Esophagus muscularis mucosa (tissue), 3 donors: ENCODE data around the gene SHTN1.

Experiments used
- POLR2AphosphoS5 ChIP-seq, 2 donors: sonication (generic); formaldehyde crosslinking; IDR thresholded peaks; one replicate each; pipeline ENCODE4 v1.6.1; 2017; ENCODE audit warnings: antibody characterized with exemption in 2 of 2
- TF ChIP-seq, protein P1 (sequence below), 3 experiments: fragments of 200-600 bp in 2 of 3; fragments of 450-650 bp in 1 of 3; sonication (generic) in 2 of 3; IDR thresholded peaks; one replicate each; pipeline ENCODE4 v1.5.1; 2017 to 2019; ENCODE audit warnings: antibody characterized with exemption in 3 of 3, mild to moderate bottlenecking in 2 of 3, moderate library complexity in 1 of 3

DNA sequence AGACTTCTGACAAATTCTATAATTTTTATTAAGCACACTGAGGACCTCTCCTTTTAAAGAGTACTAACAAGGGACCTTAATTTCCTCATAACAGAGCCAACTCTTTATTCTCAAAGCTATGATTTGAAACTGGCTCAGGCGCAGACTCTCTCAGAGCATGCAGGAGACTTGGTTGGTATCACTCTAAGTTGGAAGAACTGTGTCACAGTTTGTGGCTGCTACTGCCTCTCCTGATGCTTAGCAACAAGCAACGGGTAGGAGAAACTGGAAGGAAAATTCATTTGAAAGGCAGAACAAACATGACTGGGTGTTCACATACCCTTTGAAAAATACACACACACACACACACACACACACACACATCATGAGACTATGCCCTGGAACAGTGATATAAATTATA is 122.3 kb downstream of the SHTN1 start:
- TF ChIP-seq, protein P1, sequence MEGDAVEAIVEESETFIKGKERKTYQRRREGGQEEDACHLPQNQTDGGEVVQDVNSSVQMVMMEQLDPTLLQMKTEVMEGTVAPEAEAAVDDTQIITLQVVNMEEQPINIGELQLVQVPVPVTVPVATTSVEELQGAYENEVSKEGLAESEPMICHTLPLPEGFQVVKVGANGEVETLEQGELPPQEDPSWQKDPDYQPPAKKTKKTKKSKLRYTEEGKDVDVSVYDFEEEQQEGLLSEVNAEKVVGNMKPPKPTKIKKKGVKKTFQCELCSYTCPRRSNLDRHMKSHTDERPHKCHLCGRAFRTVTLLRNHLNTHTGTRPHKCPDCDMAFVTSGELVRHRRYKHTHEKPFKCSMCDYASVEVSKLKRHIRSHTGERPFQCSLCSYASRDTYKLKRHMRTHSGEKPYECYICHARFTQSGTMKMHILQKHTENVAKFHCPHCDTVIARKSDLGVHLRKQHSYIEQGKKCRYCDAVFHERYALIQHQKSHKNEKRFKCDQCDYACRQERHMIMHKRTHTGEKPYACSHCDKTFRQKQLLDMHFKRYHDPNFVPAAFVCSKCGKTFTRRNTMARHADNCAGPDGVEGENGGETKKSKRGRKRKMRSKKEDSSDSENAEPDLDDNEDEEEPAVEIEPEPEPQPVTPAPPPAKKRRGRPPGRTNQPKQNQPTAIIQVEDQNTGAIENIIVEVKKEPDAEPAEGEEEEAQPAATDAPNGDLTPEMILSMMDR (IDR thresholded peaks at IDR 0.05) = no peak
- no peak for TF ChIP-seq POLR2AphosphoS5 (IDR thresholded peaks at IDR 0.05)
